Activated CD4-positive, alpha-beta T cell treated with anti-CD3 and anti-CD28 coated beads, Interleukin-2, amount 10 ng/mL, durations not matched to agents 7 days and 5 days (primary cell): ENCODE data around the gene C5orf58. TPM values are rescaled to one million over a fixed set of nuclear protein-coding genes. Genes with fewer than 3 reads are reported as not detected.
"Not testable (repeated sequence)": the region's sequence is repeated elsewhere in the genome, so short reads cannot be mapped to it uniquely, and the experiment has no call there.

Experiments
- CTCF ChIA-PET: fragments of 350-600 bp; sonication (Branson Sonifier 250); formaldehyde crosslinking; loops from one replicate; lab custom pipeline; 2021; ENCODE audit warnings: antibody characterized with exemption; lab: Charles Lee
- POLR2A ChIA-PET: fragments of 350-600 bp; sonication (Branson Sonifier 250); formaldehyde crosslinking; loops from one replicate; lab custom pipeline; 2021; ENCODE audit warnings: antibody characterized with exemption; lab: Charles Lee
- DNase-seq: peaks from one replicate; pipeline ENCODE4 v3.0.0-alpha.2; 2020
- H3K27ac Mint-ChIP-seq: one replicate; pipeline ENCODE4 v1.8.0; 2021; ENCODE audit warnings: mild to moderate bottlenecking, moderate library complexity, mixed read lengths
- H3K27me3 Mint-ChIP-seq: one replicate; pipeline ENCODE4 v1.8.0; 2021; ENCODE audit warnings: mixed read lengths
- H3K36me3 Mint-ChIP-seq: one replicate; pipeline ENCODE4 v1.8.0; 2021; ENCODE audit warnings: low read depth, mixed read lengths
- H3K4me1 Mint-ChIP-seq: one replicate; pipeline ENCODE4 v1.8.0; 2021; ENCODE audit warnings: mixed read lengths
- H3K4me3 Mint-ChIP-seq: one replicate; pipeline ENCODE4 v1.8.0; 2021; ENCODE audit warnings: mild to moderate bottlenecking, moderate library complexity, mixed read lengths
- H3K9me3 Mint-ChIP-seq: one replicate; pipeline ENCODE4 v1.8.0; 2021; ENCODE audit warnings: mixed read lengths
- total RNA-seq, 2 experiments: library from RNA; stranded (reverse); gene quantifications; one replicate each; pipeline ENCODE4 v1.2.3, GENCODE V29; 2021

The C5orf58 gene
- total RNA-seq, 2 experiments from 2014 or later = not detected

GRCh38 chr5:170248931-170249227 lies 16.1 kb downstream of the C5orf58 start:
- CTCF ChIA-PET, DNase-seq, H3K27ac Mint-ChIP-seq, H3K4me3 Mint-ChIP-seq, POLR2A ChIA-PET, H3K27me3 Mint-ChIP-seq: not testable (repeated sequence)
- Mint-ChIP-seq H3K36me3 (peaks cover 84% of the 10 kb centered on the region), H3K9me3 (peaks cover 17% of the 10 kb centered on the region), H3K4me1 (peaks cover 17% of the 10 kb centered on the region)

- DNase-seq = no peak
- Mint-ChIP-seq H3K36me3 (peaks cover 89% of the 10 kb centered on the region), H3K9me3 (peaks cover 17% of the 10 kb centered on the region), H3K4me3 (no peak overlapping the region), H3K27me3 (no peaks in the 10 kb centered on the region), H3K27ac (no peak overlapping the region), H3K4me1 (peaks cover 22% of the 10 kb centered on the region)
- ChIA-PET POLR2A (no interaction called here), CTCF (no interaction called here)
Measured at GRCh38 chr5:170249355-170249754, 16.6 kb downstream of the C5orf58 start.

DNA sequence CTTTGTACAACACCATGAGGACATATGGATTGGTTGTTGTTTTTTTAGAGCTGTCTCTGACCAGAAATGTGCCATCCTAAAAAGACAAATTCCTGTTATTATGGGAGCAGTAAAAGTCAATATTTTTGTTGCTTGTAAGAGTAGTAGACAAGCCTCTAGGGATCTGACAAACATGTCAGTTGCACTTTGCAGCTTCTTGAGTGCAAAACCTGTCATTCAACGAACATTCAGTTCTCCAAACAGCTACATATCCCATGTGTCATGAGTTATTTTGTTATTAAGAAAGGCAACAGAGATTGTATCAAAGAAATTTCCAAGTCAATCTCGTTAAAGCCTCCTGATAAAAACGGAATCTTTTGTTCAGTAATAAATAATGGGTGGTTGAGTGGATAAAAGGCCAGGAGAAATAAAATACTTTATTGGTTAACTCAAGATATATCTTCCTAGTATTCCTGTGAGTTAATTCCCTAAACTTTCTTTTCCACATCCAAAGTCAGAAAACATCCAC lies 18.1 kb downstream of the C5orf58 start:
- ChIA-PET CTCF (no interaction called here), POLR2A (no interaction called here)
- Mint-ChIP-seq H3K27ac (no peak overlapping the region), H3K4me1 (peaks cover 36% of the 10 kb centered on the region), H3K9me3 (peaks cover 12% of the 10 kb centered on the region), H3K36me3 (peaks cover 94% of the 10 kb centered on the region), H3K4me3 (no peak overlapping the region), H3K27me3 (no peaks in the 10 kb centered on the region)
- no peak for DNase-seq

DNA sequence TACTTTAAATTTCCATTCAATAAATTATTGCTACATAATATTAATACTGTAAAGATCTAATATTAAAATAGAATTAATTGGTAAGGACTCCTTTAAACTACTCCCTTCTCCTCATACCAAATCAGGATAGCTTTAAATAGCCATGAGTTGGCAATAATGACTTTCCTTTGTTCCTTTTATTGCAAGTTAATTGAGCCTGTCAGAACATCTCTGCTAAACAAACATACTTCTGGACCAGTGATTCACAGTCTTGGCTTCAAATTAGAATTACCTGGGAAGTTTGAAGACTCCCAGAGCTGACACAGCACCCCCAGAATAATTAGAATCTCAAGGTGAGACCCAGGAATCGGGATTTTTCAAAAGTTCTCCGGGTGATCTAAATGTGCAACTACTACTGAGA lies 18.7 kb downstream of the C5orf58 start:
- Mint-ChIP-seq H3K4me3 (no peak overlapping the region), H3K9me3 (peaks cover 9% of the 10 kb centered on the region), H3K4me1 (peaks cover 42% of the 10 kb centered on the region), H3K27me3 (no peaks in the 10 kb centered on the region), H3K27ac (no peak overlapping the region), H3K36me3 (peaks cover 94% of the 10 kb centered on the region)
- CTCF ChIA-PET = interaction anchor here (0.9 to 1.0 kb wide), 3 partner anchors 15 to 89 kb away, joined by 3 to 4 read pairs (median 4); no protein-coding TSS in a partner anchor
- POLR2A ChIA-PET = no interaction called here
- no peak for DNase-seq

GRCh38 chr5:170252109-170252508 lies 19.3 kb downstream of the C5orf58 start:
- no peak overlapping the region for H3K4me3 Mint-ChIP-seq
- no peak for DNase-seq
- H3K4me1 Mint-ChIP-seq = peaks cover 48% of the 10 kb centered on the region
- POLR2A ChIA-PET = no interaction called here
- no peak overlapping the region for H3K27ac Mint-ChIP-seq
- H3K27me3 Mint-ChIP-seq = no peaks in the 10 kb centered on the region
- peaks cover 5% of the 10 kb centered on the region for H3K9me3 Mint-ChIP-seq
- peaks cover 94% of the 10 kb centered on the region for H3K36me3 Mint-ChIP-seq
- CTCF ChIA-PET = interaction anchor here (0.9 to 1.4 kb wide), 4 partner anchors 14 to 90 kb away, joined by 3 to 4 read pairs (median 4); no protein-coding TSS in a partner anchor

- H3K36me3 Mint-ChIP-seq = peaks cover 94% of the 10 kb centered on the region
- POLR2A ChIA-PET = no interaction called here
- H3K4me1 Mint-ChIP-seq = peaks cover 56% of the 10 kb centered on the region
- no peaks in the 10 kb centered on the region for H3K9me3 Mint-ChIP-seq
- H3K27me3 Mint-ChIP-seq = no peaks in the 10 kb centered on the region
- CTCF ChIA-PET = interaction anchor here (1.0 to 1.4 kb wide), 2 partner anchors 21 to 89 kb away, joined by 3 read pairs; no protein-coding TSS in a partner anchor
- no peak overlapping the region for H3K4me3 Mint-ChIP-seq
- no peak overlapping the region for H3K27ac Mint-ChIP-seq
- DNase-seq = no peak
Measured at GRCh38 chr5:170252720-170253350, 20.1 kb downstream of the C5orf58 start.

- Mint-ChIP-seq H3K4me3 (no peak overlapping the region), H3K27ac (peak overlapping the region; percentile 84), H3K9me3 (no peaks in the 10 kb centered on the region), H3K27me3 (no peaks in the 10 kb centered on the region), H3K4me1 (peaks cover 64% of the 10 kb centered on the region), H3K36me3 (peaks cover 94% of the 10 kb centered on the region)
- CTCF ChIA-PET = no interaction called here
- DNase-seq = peak; percentile 74
- POLR2A ChIA-PET = interaction anchor here (0.8 kb wide), 1 partner anchor 10 kb away, joined by 3 read pairs; no protein-coding TSS in a partner anchor
Measured at GRCh38 chr5:170254056-170254455, 21.3 kb downstream of the C5orf58 start.

DNA sequence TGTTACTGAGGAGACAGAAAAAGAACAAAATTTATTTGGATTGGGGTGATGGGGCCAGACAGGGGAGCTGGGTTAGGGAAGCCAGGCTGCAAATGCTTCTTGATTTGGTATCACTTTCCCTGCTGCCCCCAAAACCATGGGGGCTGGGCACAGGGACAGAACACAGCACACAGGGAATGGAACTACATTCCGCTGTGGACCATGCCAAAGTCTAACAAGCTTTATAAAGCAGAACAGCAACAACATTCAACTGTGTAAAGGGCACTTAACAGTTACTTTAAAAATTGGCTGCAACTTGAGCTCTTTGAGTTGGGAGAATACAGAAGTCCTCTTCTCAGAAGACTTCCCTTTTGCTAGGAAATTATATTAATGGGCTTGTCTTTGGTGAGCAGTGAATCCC lies 23.8 kb downstream of the C5orf58 start:
- Mint-ChIP-seq H3K27me3 (no peaks in the 10 kb centered on the region), H3K9me3 (no peaks in the 10 kb centered on the region), H3K4me3 (no peak overlapping the region), H3K4me1 (peaks cover 78% of the 10 kb centered on the region), H3K36me3 (peaks cover 97% of the 10 kb centered on the region), H3K27ac (peak overlapping the region; percentile 28)
- no peak for DNase-seq
- POLR2A ChIA-PET = no interaction called here
- CTCF ChIA-PET = interaction anchor here (1.0 to 3.4 kb wide), 2 partner anchors 10 to 11 kb away, joined by 4 to 14 read pairs; no protein-coding TSS in a partner anchor

DNA sequence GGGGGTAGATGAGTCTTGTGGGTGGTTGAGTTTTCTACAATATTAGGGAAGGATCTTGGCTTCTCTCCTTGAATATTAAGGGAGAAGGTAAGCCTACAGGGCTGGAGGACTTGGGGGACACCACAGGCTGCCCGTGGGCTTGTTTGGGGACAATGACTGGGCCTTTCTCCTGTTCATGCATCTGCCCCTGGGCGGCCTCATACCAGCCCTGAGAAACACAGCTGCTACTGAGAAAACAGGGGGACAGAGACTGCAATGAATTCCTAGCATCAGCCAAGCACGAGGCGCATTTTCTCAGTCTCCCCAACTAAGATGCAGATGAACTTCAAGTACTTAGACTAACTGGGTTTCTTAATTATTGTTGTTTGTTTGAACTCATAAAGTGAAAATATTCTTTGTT lies 24.6 kb downstream of the C5orf58 start:
- Mint-ChIP-seq H3K9me3 (no peaks in the 10 kb centered on the region), H3K36me3 (peaks cover 97% of the 10 kb centered on the region), H3K27ac (peak overlapping the region; percentile 21), H3K4me1 (peaks cover 83% of the 10 kb centered on the region), H3K4me3 (no peak overlapping the region), H3K27me3 (no peaks in the 10 kb centered on the region)
- CTCF ChIA-PET = interaction anchor here (1.1 to 3.4 kb wide), 4 partner anchors 9 to 81 kb away, joined by 3 to 14 read pairs (median 4); no protein-coding TSS in a partner anchor
- POLR2A ChIA-PET = no interaction called here
- DNase-seq = no peak

DNA sequence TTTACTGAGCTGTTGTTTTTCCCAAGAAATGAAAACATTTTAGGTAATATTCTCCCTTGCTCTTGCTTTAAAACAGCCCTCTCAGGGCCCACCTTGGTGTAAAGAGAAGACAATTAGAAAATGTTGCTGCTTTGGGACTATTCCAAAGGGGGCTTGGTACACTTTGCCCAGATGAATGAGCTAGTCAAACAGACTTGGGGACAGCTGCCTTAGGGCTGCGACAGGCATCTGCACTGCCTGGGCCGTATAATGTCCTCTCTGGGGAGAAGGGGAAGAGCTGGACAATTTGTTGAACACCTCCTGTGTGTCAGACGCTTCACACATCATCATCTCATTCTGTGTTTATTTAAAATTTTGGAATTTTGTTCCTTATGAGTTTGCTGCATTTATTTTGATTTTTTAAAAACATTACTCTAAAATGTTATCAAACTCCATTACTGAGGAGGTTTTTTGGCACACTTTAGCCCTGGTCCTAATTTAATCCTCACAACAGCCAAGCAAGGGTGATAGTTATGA lies 28.8 kb downstream of the C5orf58 start:
- no peaks in the 10 kb centered on the region for H3K9me3 Mint-ChIP-seq
- peak overlapping the region; percentile 52 for H3K4me3 Mint-ChIP-seq
- no peak for DNase-seq
- H3K4me1 Mint-ChIP-seq = peaks cover 91% of the 10 kb centered on the region
- peaks cover 95% of the 10 kb centered on the region for H3K36me3 Mint-ChIP-seq
- peak overlapping the region; percentile 87 for H3K27ac Mint-ChIP-seq
- H3K27me3 Mint-ChIP-seq = no peaks in the 10 kb centered on the region
- ChIA-PET POLR2A (interaction anchor here (0.5 to 1.0 kb wide), 4 partner anchors 17 to 919 kb away, joined by 3 to 4 read pairs (median 4); no protein-coding TSS in a partner anchor), CTCF (interaction anchor here (1.0 to 2.8 kb wide), 8 partner anchors 9 to 88 kb away, joined by 3 to 21 read pairs (median 4); no protein-coding TSS in a partner anchor)

DNA sequence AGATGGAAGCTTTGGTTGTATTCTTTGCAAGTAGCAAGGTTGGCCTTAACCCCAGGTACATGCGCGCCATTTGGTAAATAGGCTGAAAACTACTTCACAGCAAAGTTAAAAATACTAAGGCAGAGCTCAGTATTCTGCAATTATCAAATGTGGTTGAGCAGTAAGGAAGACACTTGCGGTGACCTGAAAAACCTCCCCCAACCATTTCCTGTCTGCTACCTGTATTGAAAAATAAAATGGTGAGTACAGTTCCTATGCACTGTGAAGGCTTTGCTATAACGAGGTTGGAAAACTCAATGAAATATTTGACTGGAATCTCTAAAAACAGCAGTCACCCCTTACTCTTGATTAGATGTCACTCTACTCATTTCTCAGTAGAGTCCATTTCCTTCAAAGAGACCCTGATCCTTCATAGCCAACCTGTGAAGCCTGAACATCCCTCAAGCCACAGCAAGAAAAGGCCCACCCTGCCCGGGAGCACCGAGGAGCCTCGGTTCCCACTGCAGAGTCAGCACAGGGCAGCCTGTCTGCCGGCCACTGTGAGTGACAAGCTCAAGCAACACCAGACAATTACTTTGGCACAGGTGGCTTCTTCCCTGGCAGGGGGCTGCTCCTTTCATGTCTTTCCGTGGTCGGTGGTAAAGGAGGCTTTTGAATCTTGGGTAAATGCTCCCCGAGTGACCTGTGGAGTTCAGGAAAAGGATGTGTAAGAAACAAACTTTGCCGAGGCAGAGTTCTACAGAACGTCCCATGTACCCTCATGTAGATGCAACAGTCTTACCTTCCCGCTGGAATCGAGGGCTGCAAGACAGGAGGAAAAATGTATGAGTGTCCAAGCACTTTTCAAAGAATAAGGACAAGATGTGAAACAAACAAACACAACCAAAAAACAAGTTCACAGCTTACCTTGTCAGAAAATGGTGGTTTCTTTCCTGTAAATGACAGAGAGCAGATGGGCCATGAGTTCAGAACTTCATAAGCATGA lies 29.6 kb downstream of the C5orf58 start:
- DNase-seq = peak; percentile 70
- POLR2A ChIA-PET = interaction anchor here (0.7 to 1.0 kb wide), 3 partner anchors 17 to 920 kb away, joined by 3 to 4 read pairs (median 3); no protein-coding TSS in a partner anchor
- Mint-ChIP-seq H3K9me3 (no peaks in the 10 kb centered on the region), H3K27me3 (no peaks in the 10 kb centered on the region), H3K4me3 (peak overlapping the region; percentile 52), H3K4me1 (peaks cover 91% of the 10 kb centered on the region), H3K36me3 (peaks cover 95% of the 10 kb centered on the region), H3K27ac (peak overlapping the region; percentile 87)
- CTCF ChIA-PET = interaction anchor here (1.2 to 2.8 kb wide), 5 partner anchors 11 to 77 kb away, joined by 4 to 21 read pairs (median 6); no protein-coding TSS in a partner anchor

- peaks cover 91% of the 10 kb centered on the region for H3K36me3 Mint-ChIP-seq
- H3K27ac Mint-ChIP-seq = peak overlapping the region; percentile 65
- peaks cover 94% of the 10 kb centered on the region for H3K4me1 Mint-ChIP-seq
- DNase-seq = no peak
- ChIA-PET CTCF (interaction anchor here (1.6 kb wide), 1 partner anchor 11 kb away, joined by 7 read pairs; no protein-coding TSS in a partner anchor), POLR2A (interaction anchor here (0.8 kb wide), 1 partner anchor 9 kb away, joined by 3 read pairs; no protein-coding TSS in a partner anchor)
- no peak overlapping the region for H3K4me3 Mint-ChIP-seq
- no peaks in the 10 kb centered on the region for H3K27me3 Mint-ChIP-seq
- H3K9me3 Mint-ChIP-seq = no peaks in the 10 kb centered on the region
Measured at GRCh38 chr5:170263906-170264305, 31.1 kb downstream of the C5orf58 start.
